Coronary artery (tissue), 2 donors: ENCODE results near the gene EPHA4.

ENCODE experiments used
- DNase-seq: peaks from one replicate; pipeline ENCODE4 v3.0.0-alpha.2; 2017; ENCODE audit warnings: low spot score
- H3K27ac ChIP-seq, 2 donors: fragments of 200-600 bp; sonication (generic); one replicate each; pipeline ENCODE4 v1.5.1; 2016 to 2019
- H3K4me3 ChIP-seq: fragments of 200-600 bp; sonication (generic); 2 replicates; pipeline ENCODE4 v1.5.1; 2016; ENCODE audit warnings: mild to moderate bottlenecking, moderate library complexity
- TF ChIP-seq, protein P1 (sequence below): fragments of 200-600 bp; sonication (generic); IDR thresholded peaks from one replicate; pipeline ENCODE4 v1.5.1; 2019; ENCODE audit warnings: antibody characterized with exemption

The EPHA4 gene

GRCh38 chr2:221439761-221440479 lies 132.2 kb downstream of the EPHA4 start:
- TF ChIP-seq, protein P1, sequence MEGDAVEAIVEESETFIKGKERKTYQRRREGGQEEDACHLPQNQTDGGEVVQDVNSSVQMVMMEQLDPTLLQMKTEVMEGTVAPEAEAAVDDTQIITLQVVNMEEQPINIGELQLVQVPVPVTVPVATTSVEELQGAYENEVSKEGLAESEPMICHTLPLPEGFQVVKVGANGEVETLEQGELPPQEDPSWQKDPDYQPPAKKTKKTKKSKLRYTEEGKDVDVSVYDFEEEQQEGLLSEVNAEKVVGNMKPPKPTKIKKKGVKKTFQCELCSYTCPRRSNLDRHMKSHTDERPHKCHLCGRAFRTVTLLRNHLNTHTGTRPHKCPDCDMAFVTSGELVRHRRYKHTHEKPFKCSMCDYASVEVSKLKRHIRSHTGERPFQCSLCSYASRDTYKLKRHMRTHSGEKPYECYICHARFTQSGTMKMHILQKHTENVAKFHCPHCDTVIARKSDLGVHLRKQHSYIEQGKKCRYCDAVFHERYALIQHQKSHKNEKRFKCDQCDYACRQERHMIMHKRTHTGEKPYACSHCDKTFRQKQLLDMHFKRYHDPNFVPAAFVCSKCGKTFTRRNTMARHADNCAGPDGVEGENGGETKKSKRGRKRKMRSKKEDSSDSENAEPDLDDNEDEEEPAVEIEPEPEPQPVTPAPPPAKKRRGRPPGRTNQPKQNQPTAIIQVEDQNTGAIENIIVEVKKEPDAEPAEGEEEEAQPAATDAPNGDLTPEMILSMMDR = no peak
- Histone ChIP-seq H3K4me3 (no peak overlapping the region), H3K27ac (no peak overlapping the region)
- DNase-seq = no peak

DNA sequence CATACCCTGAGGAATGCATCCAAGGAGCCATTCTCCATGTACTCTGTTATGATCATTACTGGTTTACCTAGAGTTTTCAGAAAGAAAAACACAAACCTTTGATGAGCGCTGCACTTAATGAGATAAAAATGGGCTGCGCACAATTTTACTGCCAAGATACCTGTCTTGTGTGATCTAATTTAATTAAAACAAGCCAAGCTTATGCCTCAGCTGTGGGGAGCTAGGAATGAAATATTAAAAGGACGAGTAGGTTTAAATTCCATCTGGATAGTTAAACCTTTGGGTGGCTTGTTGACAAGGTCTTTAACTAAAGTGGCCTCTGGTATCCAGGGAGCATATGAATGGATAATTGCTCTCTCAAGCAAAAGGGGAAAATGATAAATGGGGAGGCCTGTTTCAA lies 135.0 kb downstream of the EPHA4 start:
- TF ChIP-seq, protein P1 = no peak
- DNase-seq = no peak
- H3K27ac ChIP-seq = no peak overlapping the region
- no peak overlapping the region for H3K4me3 ChIP-seq

DNA sequence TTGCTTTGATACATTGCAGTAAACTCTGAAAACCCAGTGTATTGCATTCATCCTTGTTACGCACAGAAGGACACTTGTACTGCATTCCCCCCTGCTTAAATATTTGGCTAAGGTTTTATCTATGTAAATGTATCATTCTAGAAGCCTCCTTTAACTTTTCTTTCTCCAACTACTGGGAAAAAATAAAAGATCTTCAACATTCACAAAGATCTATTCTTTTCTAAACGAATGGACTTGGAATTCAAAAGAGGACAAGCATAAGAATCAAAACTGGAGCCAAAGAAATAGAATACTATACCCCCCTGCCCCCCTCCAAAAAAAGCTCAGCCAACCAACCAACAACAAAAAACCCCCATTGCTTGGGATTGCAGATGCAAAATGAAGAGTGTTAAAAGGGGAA lies 136.9 kb downstream of the EPHA4 start:
- TF ChIP-seq, protein P1 = no peak
- H3K27ac ChIP-seq = no peak overlapping the region
- no peak for DNase-seq
- no peak overlapping the region for H3K4me3 ChIP-seq

DNA sequence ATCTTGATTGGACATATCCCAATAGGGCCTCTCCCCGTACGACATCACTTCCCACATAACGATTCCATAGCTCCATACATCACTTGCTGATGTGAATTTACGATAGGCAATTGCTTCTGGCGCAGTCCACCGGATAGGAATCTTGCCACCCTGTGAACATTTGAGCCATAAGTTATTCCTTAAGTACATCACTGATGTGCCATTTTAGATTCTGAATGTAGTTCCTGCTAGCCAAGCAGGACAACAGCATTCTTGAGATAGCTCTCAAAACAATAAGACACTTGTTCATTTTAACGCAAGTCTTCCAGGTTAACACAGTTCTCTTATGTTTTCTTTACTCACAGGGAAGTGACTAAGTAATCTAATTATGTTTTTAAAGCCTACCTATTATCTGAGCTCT lies 138.0 kb downstream of the EPHA4 start:
- TF ChIP-seq, protein P1 = no peak
- DNase-seq = no peak
- H3K27ac ChIP-seq = no peak overlapping the region

DNA sequence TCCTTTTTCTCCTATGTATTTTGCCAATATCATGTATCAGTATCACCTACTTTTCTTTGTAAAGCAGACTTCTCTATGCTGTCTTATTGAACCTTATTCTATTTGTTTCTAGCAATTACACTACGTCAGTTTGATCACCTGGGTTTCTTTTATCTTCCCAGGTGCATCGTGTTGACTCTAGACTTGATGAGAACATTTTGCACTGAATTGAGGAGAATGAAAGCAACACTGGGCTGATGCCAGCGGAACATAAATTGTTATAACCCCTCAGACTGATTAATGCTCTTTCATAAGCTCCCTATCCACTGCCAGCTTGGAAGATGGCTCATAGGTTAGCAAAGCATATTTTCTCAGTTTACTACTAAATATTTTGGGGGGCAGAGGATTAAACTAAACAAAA lies 140.6 kb downstream of the EPHA4 start:
- TF ChIP-seq, protein P1 = no peak
- no peak overlapping the region for H3K4me3 ChIP-seq
- DNase-seq = no peak
- no peak overlapping the region for H3K27ac ChIP-seq

More for the DNA sequence above, 138.0 kb downstream of the EPHA4 start:
- no peak overlapping the region for H3K4me3 ChIP-seq

- TF ChIP-seq, protein P1 = no peak
- Histone ChIP-seq H3K27ac (no peak overlapping the region), H3K4me3 (no peak overlapping the region)
- DNase-seq = no peak
Observed at GRCh38 chr2:221429741-221430491, 142.2 kb downstream of the EPHA4 start.

GRCh38 chr2:221428896-221429295 lies 143.2 kb downstream of the EPHA4 start:
- H3K27ac ChIP-seq = no peak overlapping the region
- no peak overlapping the region for H3K4me3 ChIP-seq
- TF ChIP-seq, protein P1 = no peak
- no peak for DNase-seq
